K562 (cell line): ENCODE results near the gene KRTAP11-1. TPM values are rescaled to one million over a fixed set of nuclear protein-coding genes. Genes with fewer than 3 reads are reported as not detected.

ENCODE experiments used
- ATAC-seq: fragments of 200-7000 bp; cut with Tn5 transposase; 3 replicates; pipeline ENCODE4 v1.9.1; 2020; ENCODE audit warnings: moderate library complexity
- BruUV-seq: library from RNA; stranded (reverse); fragments of 400-500 nt; replicated peaks from 2 replicates; lab custom pipeline; 2021; lab: Mats Ljungman, UMichigan
- CTCF ChIA-PET: fragments of 300-600 bp; formaldehyde crosslinking; extraction: SDS; loops from one replicate; lab custom pipeline; 2021; ENCODE audit warnings: low intra/inter-chr PET ratio; lab: Yijun Ruan, JAX
- POLR2A ChIA-PET: fragments of 300-600, 350-650 bp; sonication (Branson Sonifier 250); formaldehyde crosslinking; extraction: SDS; loops from one replicate; lab custom pipeline; 2021; ENCODE audit warnings: antibody characterized with exemption, inconsistent platforms; lab: Yijun Ruan, JAX
- DNase-seq, 4 experiments: peaks; one replicate each; pipeline versions ENCODE4 v3.0.0 to v3.0.0-alpha.2; 2011 to 2018; ENCODE audit warnings: low spot score in 3 of 4, mixed read lengths in 3 of 4; ENCODE audit errors: extremely low read depth in 1 of 4
- FAIRE-seq: peaks from 2 replicates; lab custom pipeline; 2011; peaks lifted over from hg19 to GRCh38; lab: Jason Lieb, UNC
- H2AFZ ChIP-seq: 2 replicates; pipeline ENCODE4 v1.6.0; 2011; ENCODE audit warnings: low read depth, low read length, control low read depth, inconsistent platforms
- H3K27ac ChIP-seq: fragments of 200-600 bp; 3 replicates; pipeline ENCODE4 v1.8.0; 2011; ENCODE audit warnings: low read depth, mild to moderate bottlenecking, control low read depth, inconsistent platforms, low read length, moderate library complexity, mixed read lengths; ENCODE audit errors: extremely low read depth
- H3K27me3 ChIP-seq, 2 experiments: fragments of 300-600 bp in 1 of 2; 2 replicates in 1 of 2; 3 replicates in 1 of 2; pipeline versions ENCODE4 v1.6.0 to v1.8.0; 2011; ENCODE audit warnings: inconsistent platforms in 2 of 2, low read length in 2 of 2, mild to moderate bottlenecking in 1 of 2, mixed read lengths in 1 of 2, moderate library complexity in 1 of 2; ENCODE audit not compliant: control insufficient read depth in 2 of 2, insufficient read depth in 2 of 2
- H3K36me3 ChIP-seq: fragments of 300-600 bp; 3 replicates; pipeline ENCODE4 v1.8.0; 2011; ENCODE audit warnings: mild to moderate bottlenecking, low read length, inconsistent platforms; ENCODE audit not compliant: control insufficient read depth, insufficient read depth
- H3K4me1 ChIP-seq, 2 experiments: fragments of 200-600 bp in 1 of 2; replicated peaks in 1 of 2; 2 replicates in 1 of 2; 3 replicates in 1 of 2; pipeline versions ENCODE4 v1.5.1 to v1.8.0; 2011; ENCODE audit warnings: inconsistent platforms in 2 of 2, low read length in 2 of 2, mild to moderate bottlenecking in 1 of 2, mixed read lengths in 1 of 2, moderate library complexity in 1 of 2; ENCODE audit not compliant: control insufficient read depth in 2 of 2, insufficient read depth in 2 of 2
- H3K4me2 ChIP-seq: 2 replicates; pipeline ENCODE4 v1.6.1; 2011; ENCODE audit warnings: low read length, control low read depth, inconsistent platforms, mixed read lengths; ENCODE audit not compliant: insufficient read depth
- H3K4me3 ChIP-seq: fragments of 200-600 bp; sonication (generic), shearing (Covaris generic); 2 replicates; pipeline ENCODE4 v1.5.1; 2016; ENCODE audit warnings: control low read depth, inconsistent platforms
- H3K79me2 ChIP-seq: fragments of 200-600 bp; 3 replicates; pipeline ENCODE4 v1.8.0; 2011; ENCODE audit warnings: low read length, inconsistent platforms; ENCODE audit not compliant: control insufficient read depth, insufficient read depth
- H3K9ac ChIP-seq, 2 experiments: 2 replicates each; pipeline versions ENCODE4 v1.6.0 to v1.6.1; 2011; ENCODE audit warnings: low read depth in 2 of 2, low read length in 2 of 2, control low read depth in 1 of 2, inconsistent platforms in 1 of 2, mild to moderate bottlenecking in 1 of 2, mixed read lengths in 1 of 2; ENCODE audit not compliant: insufficient read depth in 1 of 2
- H3K9me1 ChIP-seq: one replicate; pipeline ENCODE4 v1.6.0; 2011; ENCODE audit warnings: inconsistent platforms, mild to moderate bottlenecking, low read length, moderate library complexity; ENCODE audit not compliant: control insufficient read depth, insufficient read depth
- H3K9me3 ChIP-seq: replicated peaks from 2 replicates; pipeline ENCODE4 v1.5.1; 2011; ENCODE audit warnings: low read depth, low read length, inconsistent platforms; ENCODE audit not compliant: control insufficient read depth, insufficient read depth
- H4K20me1 ChIP-seq: replicated peaks from 2 replicates; pipeline ENCODE4 v1.6.1; 2011; ENCODE audit warnings: low read length, inconsistent platforms, mixed read lengths; ENCODE audit not compliant: control insufficient read depth, insufficient read depth
- ATF2 ChIP-seq: sonication (generic); formaldehyde crosslinking; IDR thresholded peaks from 2 replicates; pipeline ENCODE4 v1.8.1; 2022; ENCODE audit warnings: missing genetic modification reagents
- FOXA1 ChIP-seq: fragments of 450-650 bp; IDR thresholded peaks from 2 replicates; pipeline ENCODE4 v1.6.1; 2016; ENCODE audit warnings: mild to moderate bottlenecking, borderline replicate concordance
- KLF13 ChIP-seq: fragments of 450-650 bp; IDR thresholded peaks from 2 replicates; pipeline ENCODE4 v1.6.1; 2016; ENCODE audit warnings: missing genetic modification characterization, low read depth, mild to moderate bottlenecking, missing compliant biosample characterization, moderate library complexity, borderline replicate concordance
- PURB ChIP-seq: sonication (generic); formaldehyde crosslinking; IDR thresholded peaks from 2 replicates; pipeline ENCODE4 v1.9.0; 2021; ENCODE audit warnings: low read depth, mild to moderate bottlenecking, missing genetic modification reagents
- SNIP1 ChIP-seq: fragments of 450-650 bp; IDR thresholded peaks from 2 replicates; pipeline ENCODE4 v1.7.1; 2017; ENCODE audit warnings: low read depth, mild to moderate bottlenecking
- THRA ChIP-seq: fragments of 450-650 bp; IDR thresholded peaks from 2 replicates; pipeline ENCODE4 v1.6.1; 2017; ENCODE audit warnings: mild to moderate bottlenecking, moderate library complexity
- ZNF586 ChIP-seq: fragments of 450-650 bp; formaldehyde crosslinking; conservative IDR thresholded peaks from 2 replicates; pipeline ENCODE4 v1.4.0; 2020; ENCODE audit warnings: mild to moderate bottlenecking, moderate library complexity
- WGBS: fragments of 100-300 bp; shearing (Covaris generic); methylation state at CpG from one replicate; pipeline ENCODE4 v1.1.6; 2016; ENCODE audit warnings: low coverage, mixed read lengths; ENCODE audit not compliant: insufficient coverage; ENCODE audit errors: missing lambda C conversion rate; 5-methylcytosine and 5-hydroxymethylcytosine counted together
- in situ Hi-C: fragments of 300-500 bp; cut with MboI; formaldehyde crosslinking; loops from 4 replicates; pipeline ENCODE4 v1.15.0; 2018; ENCODE audit warnings: inconsistent platforms, mixed read lengths
- intact Hi-C: fragments of 100-400 bp; cut with micrococcal nuclease; formaldehyde crosslinking; loops from 2 replicates; pipeline ENCODE4 v1.14.2; 2022
- polyA plus RNA-seq, 8 experiments: library from polyadenylated mRNA; depleted of rRNA in 4 of 8; stranded (reverse) in 5 of 8; unstranded in 3 of 8; fragments of >200 nt; fragmentation: Nextera tagmentation in 2 of 8; fragmentation: Illumina TruSeq in 1 of 8; extraction: Ambion mirVana in 2 of 8; extraction: Trizol in 1 of 8; gene quantifications; 2 replicates each; pipeline versions ENCODE4 v1.2.1 to v1.2.3, GENCODE V29; 2011 to 2014; ENCODE audit warnings: inconsistent platforms in 1 of 8, missing spikeins in 1 of 8
- total RNA-seq, 7 experiments: library from RNA; depleted of rRNA in 6 of 7; stranded (reverse); fragments of >200 nt in 6 of 7; fragmentation: Illumina TruSeq in 2 of 7; extraction: Trizol in 2 of 7; gene quantifications; 2 replicates each; pipeline versions ENCODE4 v1.2.1 to v1.2.3, GENCODE V29; 2011 to 2021; ENCODE audit warnings: low replicate concordance in 1 of 7

The KRTAP11-1 gene
- total and polyA plus RNA-seq, 9 of the 15 experiments (the other 6 are each of a cell fraction or from before 2014, with no cell fraction given): not detected

GRCh38 chr21:30921129-30921528 lies 39.7 kb upstream of the KRTAP11-1 start:
- Histone ChIP-seq H3K27me3 (no peaks in the 10 kb centered on the region), H2AFZ (no peak overlapping the region), H3K9me1 (no peaks in the 10 kb centered on the region), H3K4me3 (no peak overlapping the region), H3K4me1 (no peaks in the 10 kb centered on the region), H3K4me2 (no peak overlapping the region), H3K36me3 (no peaks in the 10 kb centered on the region), H3K79me2 (no peaks in the 10 kb centered on the region)
- in situ Hi-C loops: no loop called here
- no peak for FAIRE-seq
- POLR2A ChIA-PET: no interaction called here
- no peak for ATAC-seq
- no peak for DNase-seq
- TF ChIP-seq ATF2 (CRISPR knock-in tag): no peak
- TF ChIP-seq FOXA1: no peak
- TF ChIP-seq, all 486 proteins: peak for 0
- no TSS peak for BruUV-seq
- CTCF ChIA-PET: no interaction called here
- no peak overlapping the region for H3K9ac ChIP-seq
- no peak overlapping the region for H3K27ac ChIP-seq
- 2% methylated on average over 4 of the region's 4 CpGs for WGBS
- intact Hi-C loops: no loop called here
- H4K20me1 ChIP-seq: no peaks in the 10 kb centered on the region
- 0 out of 2 replicates have a peak, but pooled peaks cover 4% of the 10 kb centered on the region for H3K9me3 ChIP-seq

- intact Hi-C loops: no loop called here
- POLR2A ChIA-PET: no interaction called here
- CTCF ChIA-PET: no interaction called here
- TF ChIP-seq KLF13 (tag) (no peak), ZNF586 (CRISPR knock-in tag) (no peak), SNIP1 (no peak), PURB (CRISPR knock-in tag) (no peak), THRA (no peak)
Observed at GRCh38 chr21:30917557-30917956, 36.2 kb upstream of the KRTAP11-1 start.

More at GRCh38 chr21:30917557-30917956, 36.2 kb upstream of the KRTAP11-1 start:
- H3K9me1 ChIP-seq: no peaks in the 10 kb centered on the region
- H2AFZ ChIP-seq: no peak overlapping the region
- no peaks in the 10 kb centered on the region for H3K36me3 ChIP-seq
- no peaks in the 10 kb centered on the region for H4K20me1 ChIP-seq
- H3K79me2 ChIP-seq: no peaks in the 10 kb centered on the region
- DNase-seq (no peak), FAIRE-seq (no peak), ATAC-seq (no peak)
- H3K27me3 ChIP-seq: no peaks in the 10 kb centered on the region
- H3K4me2 ChIP-seq: no peak overlapping the region
- H3K27ac ChIP-seq: no peak overlapping the region
- H3K4me1 ChIP-seq: no peaks in the 10 kb centered on the region
- H3K9ac ChIP-seq: no peak overlapping the region
- 0% methylated on average over 1 of the region's 1 CpG for WGBS
- in situ Hi-C loops: no loop called here
- H3K9me3 ChIP-seq: 0 out of 2 replicates have a peak, but pooled peaks cover 2% of the 10 kb centered on the region
- no peak overlapping the region for H3K4me3 ChIP-seq
- BruUV-seq: no TSS peak
